T-helper 17 cell (primary cell): Measurements from ENCODE around the gene CCDC80. TPM values are rescaled to one million over a fixed set of nuclear protein-coding genes. Genes with fewer than 3 reads are reported as not detected.

Experiments used
- ATAC-seq: fragments of 150-1000 bp; cut with Tn5 transposase; 2 replicates; pipeline ENCODE4 v1.10.0; 2021; ENCODE audit warnings: mild to moderate bottlenecking, moderate library complexity
- DNase-seq, 3 donors: peaks; one replicate each; pipeline versions ENCODE4 v3.0.0 to v3.0.0-alpha.2; 2020 to 2021
- H3K9me3 ChIP-seq: one replicate; pipeline ENCODE4 v1.7.0; 2013; ENCODE audit warnings: low read length, mild to moderate bottlenecking; ENCODE audit not compliant: control insufficient read depth, poor library complexity, severe bottlenecking
- H3K27ac Mint-ChIP-seq: one replicate; pipeline ENCODE4 v1.8.0; 2022; ENCODE audit warnings: mild to moderate bottlenecking, moderate library complexity, mixed read lengths
- H3K27me3 Mint-ChIP-seq: one replicate; pipeline ENCODE4 v1.8.0; 2022; ENCODE audit warnings: mixed read lengths
- H3K36me3 Mint-ChIP-seq: one replicate; pipeline ENCODE4 v1.8.0; 2022; ENCODE audit warnings: low read depth, mixed read lengths
- H3K4me1 Mint-ChIP-seq: one replicate; pipeline ENCODE4 v1.8.0; 2022; ENCODE audit warnings: mild to moderate bottlenecking, mixed read lengths
- H3K4me3 Mint-ChIP-seq: one replicate; pipeline ENCODE4 v1.8.0; 2022; ENCODE audit warnings: mild to moderate bottlenecking, moderate library complexity, mixed read lengths
- total RNA-seq, 4 donors: library from RNA in 2 of 4; stranded (reverse) in 2 of 4; gene quantifications; one replicate each; pipeline ENCODE4 v1.2.3 and lab custom pipeline; 2022 to 2026

Gene CCDC80
- total RNA-seq, 2 donors from 2014 or later, result not detected

DNA sequence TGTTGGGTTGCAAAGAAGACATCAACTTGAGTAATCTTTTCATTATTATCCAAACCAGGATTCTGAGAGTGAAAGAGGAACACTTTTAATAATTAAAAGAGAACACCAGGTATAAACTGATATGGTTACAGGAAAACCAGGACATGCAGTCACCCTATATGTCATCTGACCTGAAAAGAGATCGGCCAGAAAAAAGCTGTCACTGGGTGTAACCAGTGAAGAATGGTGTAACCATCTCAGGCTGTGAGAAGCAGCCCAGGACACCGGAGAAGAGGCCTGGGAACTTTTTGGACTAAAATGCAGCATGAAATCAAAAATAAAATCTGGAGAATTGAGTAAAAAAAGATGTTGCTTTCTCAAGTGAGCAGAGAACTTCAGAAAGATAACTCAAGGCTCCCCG lies 10.1 kb upstream of the CCDC80 start:
- no peak overlapping the region for H3K27ac Mint-ChIP-seq
- H3K4me1 Mint-ChIP-seq, result peaks cover 8% of the 10 kb centered on the region
- no peak overlapping the region for H3K4me3 Mint-ChIP-seq
- no peak for DNase-seq
- H3K36me3 Mint-ChIP-seq, result peaks cover 7% of the 10 kb centered on the region
- no peaks in the 10 kb centered on the region for H3K9me3 ChIP-seq
- no peak for ATAC-seq
- H3K27me3 Mint-ChIP-seq, result peaks cover 11% of the 10 kb centered on the region

- H3K36me3 Mint-ChIP-seq, result peaks cover 7% of the 10 kb centered on the region
- H3K4me3 Mint-ChIP-seq, result no peak overlapping the region
- H3K27me3 Mint-ChIP-seq, result peaks cover 11% of the 10 kb centered on the region
- H3K9me3 ChIP-seq, result no peaks in the 10 kb centered on the region
- no peak for ATAC-seq
- no peak for DNase-seq
- peaks cover 8% of the 10 kb centered on the region for H3K4me1 Mint-ChIP-seq
- H3K27ac Mint-ChIP-seq, result no peak overlapping the region
These were observed 9.5 kb upstream of the CCDC80 start for GRCh38 chr3:112650482-112650881.

DNA sequence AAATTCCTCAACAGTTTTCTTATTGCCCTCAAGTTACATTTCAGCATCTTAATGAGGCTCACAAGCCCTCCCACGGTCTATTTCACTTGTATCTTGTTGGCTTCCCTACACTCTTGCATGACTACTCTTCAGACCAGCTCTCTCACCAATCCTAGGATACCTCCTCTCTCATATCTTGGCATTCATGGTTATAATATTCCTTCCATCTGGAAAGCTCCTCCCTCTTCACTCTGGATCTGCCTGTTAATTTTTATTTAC lies 8.5 kb upstream of the CCDC80 start:
- ATAC-seq, result no peak
- Mint-ChIP-seq H3K27ac (no peak overlapping the region), H3K4me3 (no peak overlapping the region), H3K27me3 (peaks cover 11% of the 10 kb centered on the region), H3K36me3 (peaks cover 3% of the 10 kb centered on the region), H3K4me1 (peaks cover 5% of the 10 kb centered on the region)
- DNase-seq, result no peak
- no peaks in the 10 kb centered on the region for H3K9me3 ChIP-seq

DNA sequence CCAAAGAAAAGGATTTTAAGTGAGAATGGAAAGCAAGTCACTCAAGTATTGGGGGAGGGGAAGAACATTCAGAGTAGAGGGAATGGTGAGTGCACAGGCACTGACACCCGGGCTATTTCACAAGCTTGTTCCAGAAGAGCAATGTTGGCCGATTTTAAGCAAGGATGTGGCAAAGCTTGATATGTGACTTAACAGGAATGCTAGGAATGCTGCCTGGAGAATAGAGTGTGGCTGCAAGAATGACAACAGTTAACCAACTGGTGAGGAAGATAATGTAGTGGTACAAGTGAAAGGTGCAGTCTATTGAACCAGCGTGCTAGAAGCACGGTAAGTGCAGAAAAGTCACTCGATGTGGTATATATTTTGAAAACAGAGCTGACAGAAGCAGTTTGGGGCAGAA lies 6.2 kb upstream of the CCDC80 start:
- no peaks in the 10 kb centered on the region for H3K9me3 ChIP-seq
- DNase-seq (no peak), ATAC-seq (no peak)
- Mint-ChIP-seq H3K27ac (no peak overlapping the region), H3K4me3 (no peak overlapping the region), H3K4me1 (peaks cover 14% of the 10 kb centered on the region), H3K36me3 (peaks cover 3% of the 10 kb centered on the region), H3K27me3 (peaks cover 11% of the 10 kb centered on the region)

GRCh38 chr3:112646623-112647022 lies 5.7 kb upstream of the CCDC80 start:
- DNase-seq (no peak), ATAC-seq (no peak)
- Mint-ChIP-seq H3K4me3 (no peak overlapping the region), H3K27me3 (peaks cover 11% of the 10 kb centered on the region), H3K27ac (no peak overlapping the region), H3K4me1 (peaks cover 14% of the 10 kb centered on the region), H3K36me3 (peaks cover 3% of the 10 kb centered on the region)
- no peaks in the 10 kb centered on the region for H3K9me3 ChIP-seq

DNA sequence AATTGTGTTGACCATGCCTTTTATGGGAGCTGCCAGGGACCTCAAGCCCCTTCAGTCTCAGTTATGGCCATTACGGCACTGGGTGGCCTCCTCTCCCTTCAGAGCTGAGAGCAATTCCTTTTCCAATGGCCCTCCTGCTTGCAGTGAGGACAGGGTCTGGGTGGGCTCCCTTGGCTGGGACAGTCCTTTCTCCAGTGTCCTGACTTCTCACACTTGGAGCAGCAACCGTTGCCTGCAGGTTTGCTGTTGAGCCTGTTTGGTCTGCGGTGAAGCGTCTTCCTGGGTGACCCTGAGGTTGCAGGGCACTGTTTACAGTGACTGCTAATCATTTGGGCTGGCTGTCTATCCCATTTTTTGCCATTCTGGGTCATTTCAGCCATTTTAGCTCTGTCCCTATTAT lies 3.5 kb upstream of the CCDC80 start:
- Mint-ChIP-seq H3K27me3 (peaks cover 11% of the 10 kb centered on the region), H3K27ac (no peak overlapping the region), H3K4me3 (no peak overlapping the region), H3K4me1 (peaks cover 14% of the 10 kb centered on the region), H3K36me3 (peaks cover 3% of the 10 kb centered on the region)
- H3K9me3 ChIP-seq, result no peaks in the 10 kb centered on the region
- DNase-seq, result no peak
- no peak for ATAC-seq

DNA sequence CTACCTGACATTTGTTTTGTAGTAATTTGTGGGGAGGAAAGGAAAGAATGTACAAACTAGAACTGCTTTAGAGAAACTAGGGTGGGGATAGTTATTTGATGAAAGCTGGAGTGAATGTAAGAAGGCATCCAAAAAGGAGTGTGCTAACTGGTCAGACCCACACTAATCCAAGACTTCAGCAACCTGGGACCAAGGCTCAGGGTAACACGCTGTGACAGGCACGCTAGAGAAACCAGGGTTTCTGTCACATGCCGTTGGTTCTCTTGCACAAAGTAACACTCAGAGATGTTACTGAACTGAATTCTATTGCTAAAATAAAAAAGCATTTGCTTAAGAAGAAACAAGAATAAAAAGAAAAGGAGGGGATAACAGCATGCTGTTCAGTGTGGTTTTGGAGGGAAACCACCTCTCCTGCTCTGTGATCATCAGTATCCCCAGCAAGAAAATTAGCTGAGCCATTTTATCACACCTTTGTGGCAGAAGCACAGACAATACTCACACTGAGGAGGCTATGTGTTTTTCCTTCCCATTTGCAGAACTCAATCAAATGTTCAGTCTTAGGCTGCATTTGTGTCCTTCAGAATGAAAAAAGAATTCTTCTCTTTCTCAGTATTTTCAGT lies 2.8 kb upstream of the CCDC80 start:
- no peak for ATAC-seq
- peaks cover 12% of the 10 kb centered on the region for H3K4me1 Mint-ChIP-seq
- no peaks in the 10 kb centered on the region for H3K9me3 ChIP-seq
- H3K36me3 Mint-ChIP-seq, result peaks cover 3% of the 10 kb centered on the region
- H3K4me3 Mint-ChIP-seq, result peak overlapping the region; percentile 83
- H3K27ac Mint-ChIP-seq, result no peak overlapping the region
- peaks cover 11% of the 10 kb centered on the region for H3K27me3 Mint-ChIP-seq
- no peak for DNase-seq

- Mint-ChIP-seq H3K27me3 (peaks cover 11% of the 10 kb centered on the region), H3K4me3 (peak overlapping the region; percentile 83), H3K27ac (no peak overlapping the region), H3K4me1 (peaks cover 13% of the 10 kb centered on the region), H3K36me3 (peaks cover 2% of the 10 kb centered on the region)
- ATAC-seq, result peak; percentile 99
- DNase-seq, result peak; percentile 56 to 67 (median 64)
- no peaks in the 10 kb centered on the region for H3K9me3 ChIP-seq
These were observed 2.1 kb upstream of the CCDC80 start for GRCh38 chr3:112642912-112643506.

GRCh38 chr3:112640276-112640929 lies 540 bp downstream of the CCDC80 start:
- Mint-ChIP-seq H3K36me3 (no peaks in the 10 kb centered on the region), H3K27ac (no peak overlapping the region), H3K4me3 (no peak overlapping the region), H3K27me3 (no peaks in the 10 kb centered on the region), H3K4me1 (peaks cover 15% of the 10 kb centered on the region)
- no peak for ATAC-seq
- DNase-seq, result no peak
- H3K9me3 ChIP-seq, result no peaks in the 10 kb centered on the region

- no peaks in the 10 kb centered on the region for H3K9me3 ChIP-seq
- DNase-seq (no peak), ATAC-seq (no peak)
- H3K4me1 Mint-ChIP-seq, result peaks cover 19% of the 10 kb centered on the region
- H3K27ac Mint-ChIP-seq, result no peak overlapping the region
- H3K36me3 Mint-ChIP-seq, result no peaks in the 10 kb centered on the region
- H3K4me3 Mint-ChIP-seq, result no peak overlapping the region
- H3K27me3 Mint-ChIP-seq, result no peaks in the 10 kb centered on the region
These were observed 1.3 kb downstream of the CCDC80 start for GRCh38 chr3:112639455-112640225.

DNA sequence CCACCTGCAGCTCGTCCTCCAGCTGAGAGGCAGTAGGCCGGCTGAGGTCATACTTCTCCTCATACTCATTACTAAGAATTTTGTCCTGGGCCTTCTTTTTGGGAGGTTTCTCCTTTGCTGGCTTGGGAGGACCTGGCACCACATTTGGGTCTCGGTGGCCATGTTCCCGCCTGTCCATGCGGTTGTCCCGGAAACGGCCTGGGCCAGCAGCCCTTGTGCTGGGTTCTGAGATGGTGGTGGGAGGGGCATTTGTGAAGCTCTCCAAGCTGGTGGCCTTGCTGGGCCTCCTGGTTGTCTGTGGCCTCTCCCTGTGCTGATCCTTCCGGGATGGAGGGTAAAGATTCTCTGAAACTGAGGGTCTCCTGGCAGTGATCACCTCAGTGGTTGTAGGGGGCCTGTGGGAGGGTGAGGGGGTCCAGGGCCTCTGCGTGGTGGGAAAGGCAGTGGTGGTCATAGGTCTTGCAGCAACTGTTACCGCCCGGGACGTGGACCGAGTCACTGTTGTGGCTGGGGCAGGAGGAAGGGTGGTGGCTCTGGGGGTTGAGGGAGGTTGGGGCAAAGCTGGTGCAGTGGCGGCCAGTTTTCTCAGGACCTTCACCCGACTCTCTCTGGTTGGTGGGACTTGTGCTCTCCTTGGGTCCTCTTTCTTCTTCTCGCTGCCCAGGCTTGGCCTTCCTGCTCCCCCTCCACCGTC lies 2.5 kb downstream of the CCDC80 start:
- no peaks in the 10 kb centered on the region for H3K36me3 Mint-ChIP-seq
- DNase-seq (no peak), ATAC-seq (no peak)
- no peak overlapping the region for H3K27ac Mint-ChIP-seq
- no peaks in the 10 kb centered on the region for H3K27me3 Mint-ChIP-seq
- peaks cover 17% of the 10 kb centered on the region for H3K4me1 Mint-ChIP-seq
- no peak overlapping the region for H3K4me3 Mint-ChIP-seq
- H3K9me3 ChIP-seq, result no peaks in the 10 kb centered on the region

DNA sequence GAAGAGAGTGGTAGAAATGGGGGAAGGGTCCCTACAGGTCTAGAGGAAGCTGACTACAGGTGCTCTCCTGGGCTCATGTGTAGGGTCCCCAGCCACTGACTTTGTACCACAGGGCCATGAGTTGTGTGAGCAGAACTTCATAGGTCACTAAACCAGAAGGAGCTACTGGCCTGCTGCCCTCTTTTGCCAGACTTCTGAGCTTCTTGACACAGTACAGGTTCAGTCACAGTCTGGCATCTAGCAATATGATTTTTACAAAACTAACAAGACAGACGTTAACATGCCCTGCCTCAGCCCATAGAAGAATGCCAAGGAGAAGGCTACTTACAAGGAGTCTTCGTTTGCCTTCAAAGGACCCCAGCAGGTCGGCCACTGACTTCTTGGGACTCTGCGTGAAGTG lies 3.2 kb downstream of the CCDC80 start:
- Mint-ChIP-seq H3K36me3 (no peaks in the 10 kb centered on the region), H3K4me3 (no peak overlapping the region), H3K27me3 (peaks cover 3% of the 10 kb centered on the region), H3K4me1 (peaks cover 13% of the 10 kb centered on the region), H3K27ac (no peak overlapping the region)
- DNase-seq (no peak), ATAC-seq (no peak)
- no peaks in the 10 kb centered on the region for H3K9me3 ChIP-seq

- peaks cover 12% of the 10 kb centered on the region for H3K4me1 Mint-ChIP-seq
- H3K36me3 Mint-ChIP-seq, result no peaks in the 10 kb centered on the region
- H3K27me3 Mint-ChIP-seq, result peaks cover 6% of the 10 kb centered on the region
- ATAC-seq, result no peak
- no peaks in the 10 kb centered on the region for H3K9me3 ChIP-seq
- no peak overlapping the region for H3K27ac Mint-ChIP-seq
- no peak overlapping the region for H3K4me3 Mint-ChIP-seq
- no peak for DNase-seq
These were observed 5.3 kb downstream of the CCDC80 start for GRCh38 chr3:112635674-112636073.
